H1 (cell line): ENCODE results near the gene CAMSAP3. TPM values are rescaled to one million over a fixed set of nuclear protein-coding genes. Genes with fewer than 3 reads are reported as not detected.

Source experiments
- CTCF ChIA-PET: fragments of 300-600 bp; sonication (Branson Sonifier 250); formaldehyde crosslinking; loops from one replicate; lab custom pipeline; 2021; ENCODE audit not compliant: partially characterized antibody; lab: Charles Lee
- POLR2A ChIA-PET: fragments of 300-600 bp; sonication (Branson Sonifier 250); formaldehyde crosslinking; loops from one replicate; lab custom pipeline; 2021; ENCODE audit warnings: inconsistent platforms; ENCODE audit not compliant: partially characterized antibody; lab: Charles Lee
- DNase-seq, 2 experiments: peaks; one replicate each; pipeline versions ENCODE4 v3.0.0 to v3.0.0-alpha.2; 2010 to 2022; ENCODE audit warnings: low spot score in 2 of 2, low read depth in 1 of 2, mixed read lengths in 1 of 2
- FAIRE-seq: peaks from 2 replicates; lab custom pipeline; 2011; peaks lifted over from hg19 to GRCh38; lab: Jason Lieb, UNC
- H2AFZ ChIP-seq: 2 replicates; pipeline ENCODE4 v1.8.1; 2012; ENCODE audit warnings: low read length, inconsistent platforms
- H2AK5ac ChIP-seq: 2 replicates; pipeline ENCODE4 v1.6.1; 2013; ENCODE audit warnings: low read depth, low read length
- H2BK120ac ChIP-seq: replicated peaks from 2 replicates; pipeline ENCODE3; 2013; ENCODE audit warnings: low read depth, low read length, inconsistent platforms
- H2BK12ac ChIP-seq: 2 replicates; pipeline ENCODE4 v1.6.1; 2013; ENCODE audit warnings: low read depth, low read length
- H2BK15ac ChIP-seq: 2 replicates; pipeline ENCODE4 v1.6.1; 2013; ENCODE audit warnings: low read length
- H2BK20ac ChIP-seq: 2 replicates; pipeline ENCODE4 v1.6.1; 2013; ENCODE audit warnings: low read length
- H2BK5ac ChIP-seq: 2 replicates; pipeline ENCODE4 v1.6.1; 2013; ENCODE audit warnings: low read depth, low read length
- H3K14ac ChIP-seq: 2 replicates; pipeline ENCODE4 v1.6.1; 2013; ENCODE audit warnings: inconsistent platforms; ENCODE audit not compliant: insufficient read length
- H3K18ac ChIP-seq: 2 replicates; pipeline ENCODE4 v1.6.1; 2013; ENCODE audit warnings: low read length; ENCODE audit errors: extremely low read depth
- H3K23ac ChIP-seq: 2 replicates; pipeline ENCODE4 v1.6.1; 2013; ENCODE audit warnings: inconsistent platforms; ENCODE audit not compliant: insufficient read length
- H3K23me2 ChIP-seq: 2 replicates; pipeline ENCODE4 v1.6.1; 2013; ENCODE audit warnings: low read depth, low read length
- H3K27ac ChIP-seq: 2 replicates; pipeline ENCODE4 v1.6.1; 2011; ENCODE audit warnings: low read depth, low read length, inconsistent platforms
- H3K27me3 ChIP-seq, 4 experiments: replicated peaks in 1 of 4; 1 replicate in 1 of 4; 2 replicates in 3 of 4; pipeline versions ENCODE4 v1.6.1 to v1.8.1; 2011 to 2013; ENCODE audit warnings: low read length in 3 of 4, mild to moderate bottlenecking in 3 of 4, inconsistent platforms in 2 of 4, mixed read lengths in 2 of 4, moderate library complexity in 1 of 4; ENCODE audit not compliant: control insufficient read depth in 3 of 4, insufficient read depth in 3 of 4; ENCODE audit errors: extremely low read depth in 1 of 4
- H3K36me3 ChIP-seq, 4 experiments: 2 replicates each; pipeline versions ENCODE4 v1.6.1 to v1.8.1; 2011 to 2013; ENCODE audit warnings: mild to moderate bottlenecking in 4 of 4, low read length in 3 of 4, moderate library complexity in 2 of 4, control low read depth in 1 of 4, inconsistent platforms in 1 of 4; ENCODE audit not compliant: insufficient read depth in 4 of 4, control insufficient read depth in 2 of 4
- H3K4ac ChIP-seq: replicated peaks from 2 replicates; pipeline ENCODE3; 2013; ENCODE audit warnings: low read length, low read depth, mixed read lengths, inconsistent platforms; ENCODE audit not compliant: insufficient read length
- H3K4me1 ChIP-seq, 4 experiments: replicated peaks in 1 of 4; 1 replicate in 1 of 4; 2 replicates in 3 of 4; pipeline versions ENCODE4 v1.6.1 to v1.8.1; 2011 to 2013; ENCODE audit warnings: low read length in 3 of 4, inconsistent platforms in 2 of 4, mixed read lengths in 1 of 4; ENCODE audit not compliant: insufficient read depth in 4 of 4, control insufficient read depth in 3 of 4
- H3K4me2 ChIP-seq, 2 experiments: 2 replicates each; pipeline versions ENCODE4 v1.6.1 to v1.8.1; 2011 to 2013; ENCODE audit warnings: low read depth in 2 of 2, low read length in 2 of 2, control low read depth in 1 of 2, inconsistent platforms in 1 of 2, mild to moderate bottlenecking in 1 of 2; ENCODE audit not compliant: insufficient read depth in 1 of 2
- H3K4me3 ChIP-seq, 4 experiments: fragments of 200-600, 300-600 bp in 1 of 4; sonication (generic), shearing (Covaris generic), sonication (Bioruptor Twin) in 1 of 4; 2 replicates each; pipeline versions ENCODE4 v1.5.1 to v1.8.1; 2011 to 2016; ENCODE audit warnings: low read length in 4 of 4, low read depth in 3 of 4, control low read depth in 2 of 4, inconsistent platforms in 2 of 4, mild to moderate bottlenecking in 2 of 4, mixed read lengths in 1 of 4, moderate library complexity in 1 of 4; ENCODE audit not compliant: insufficient read depth in 2 of 4; ENCODE audit errors: extremely low read depth in 1 of 4
- H3K56ac ChIP-seq: replicated peaks from 2 replicates; pipeline ENCODE3; 2013; ENCODE audit warnings: low read depth, mild to moderate bottlenecking, mixed read lengths, low read length, inconsistent platforms; ENCODE audit not compliant: insufficient read length
- H3K79me1 ChIP-seq: 2 replicates; pipeline ENCODE4 v1.6.1; 2013; ENCODE audit warnings: low read depth, low read length, control low read depth
- H3K79me2 ChIP-seq, 2 experiments: 2 replicates each; pipeline versions ENCODE4 v1.6.1 to v1.8.1; 2012 to 2013; ENCODE audit warnings: low read length in 2 of 2, mild to moderate bottlenecking in 2 of 2, inconsistent platforms in 1 of 2; ENCODE audit not compliant: insufficient read depth in 2 of 2, control insufficient read depth in 1 of 2
- H3K9ac ChIP-seq, 4 experiments: replicated peaks in 1 of 4; 1 replicate in 1 of 4; 2 replicates in 3 of 4; pipeline versions ENCODE4 v1.6.1 to v1.8.1; 2011 to 2013; ENCODE audit warnings: low read depth in 3 of 4, low read length in 3 of 4, control low read depth in 2 of 4, mild to moderate bottlenecking in 2 of 4, moderate library complexity in 2 of 4, inconsistent platforms in 1 of 4; ENCODE audit errors: extremely low read depth in 1 of 4
- H3K9me3 ChIP-seq, 2 experiments: 2 replicates each; pipeline versions ENCODE4 v1.6.1 to v1.8.1; 2012 to 2013; ENCODE audit warnings: mild to moderate bottlenecking in 2 of 2, moderate library complexity in 2 of 2, control low read depth in 1 of 2, inconsistent platforms in 1 of 2, low read depth in 1 of 2, low read length in 1 of 2, mixed read lengths in 1 of 2; ENCODE audit not compliant: insufficient read depth in 2 of 2
- H4K20me1 ChIP-seq, 2 experiments: replicated peaks in 1 of 2; 2 replicates each; pipeline versions ENCODE3 to v1.8.1; 2011 to 2013; ENCODE audit warnings: inconsistent platforms in 2 of 2, low read length in 2 of 2, mild to moderate bottlenecking in 1 of 2; ENCODE audit not compliant: insufficient read depth in 2 of 2, control insufficient read depth in 1 of 2
- H4K5ac ChIP-seq: 2 replicates; pipeline ENCODE4 v1.6.1; 2013; ENCODE audit warnings: low read length, low read depth, mixed read lengths, inconsistent platforms; ENCODE audit not compliant: insufficient read length
- H4K8ac ChIP-seq: 2 replicates; pipeline ENCODE4 v1.8.0; 2013; ENCODE audit warnings: mild to moderate bottlenecking, moderate library complexity, low read length, inconsistent platforms; ENCODE audit not compliant: insufficient read depth; ENCODE audit errors: extremely low read depth
- H4K91ac ChIP-seq: replicated peaks from 2 replicates; pipeline ENCODE3; 2013; ENCODE audit warnings: low read length, mixed read lengths, inconsistent platforms; ENCODE audit not compliant: insufficient read length
- CBX8 ChIP-seq: fragments of 300-800, 300-1000 bp; sonication (generic); IDR thresholded peaks from 2 replicates; pipeline ENCODE4 v1.7.1; 2016; ENCODE audit warnings: low read depth, low read length, borderline replicate concordance
- FOSL1 ChIP-seq: IDR thresholded peaks from 2 replicates; pipeline ENCODE4 v1.6.1; 2011; ENCODE audit warnings: mild to moderate bottlenecking, low read depth, low read length, moderate library complexity; ENCODE audit not compliant: insufficient read depth
- POLR2A ChIP-seq, 2 experiments: IDR thresholded peaks; 1 replicate in 1 of 2; 2 replicates in 1 of 2; pipeline ENCODE4 v1.6.1; 2011; ENCODE audit warnings: low read depth in 2 of 2, low read length in 2 of 2, mild to moderate bottlenecking in 2 of 2; ENCODE audit errors: control extremely low read depth in 1 of 2
- RXRA ChIP-seq: IDR thresholded peaks from 2 replicates; pipeline ENCODE4 v1.6.1; 2011; ENCODE audit warnings: low read depth, mild to moderate bottlenecking, low read length, moderate library complexity; ENCODE audit not compliant: insufficient read depth
- SIN3A ChIP-seq, 2 experiments: IDR thresholded peaks in 1 of 2; conservative IDR thresholded peaks in 1 of 2; 2 replicates each; pipeline ENCODE4 v1.6.1; 2011 to 2012; ENCODE audit warnings: low read length in 2 of 2, improper control_type of control experiment in 1 of 2, low read depth in 1 of 2, mild to moderate bottlenecking in 1 of 2
- SIX5 ChIP-seq: IDR thresholded peaks from 2 replicates; pipeline ENCODE4 v1.6.1; 2011; ENCODE audit warnings: mild to moderate bottlenecking, low read depth, low read length
- SUZ12 ChIP-seq: fragments of 200-600 bp; sonication (generic); IDR thresholded peaks from 2 replicates; pipeline ENCODE4 v1.6.1; 2012; ENCODE audit warnings: mild to moderate bottlenecking, inconsistent platforms, low read length, moderate library complexity, mixed read lengths
- TAF7 ChIP-seq: optimal IDR thresholded peaks from 2 replicates; pipeline ENCODE3; 2011; ENCODE audit warnings: low read depth, mild to moderate bottlenecking, inconsistent platforms, low read length, moderate library complexity, borderline replicate concordance
- ZNF274 ChIP-seq: IDR thresholded peaks from 2 replicates; pipeline ENCODE4 v1.7.0; 2012; ENCODE audit warnings: low read length, borderline replicate concordance; ENCODE audit errors: extremely low read depth
- WGBS, 2 experiments: shearing (Covaris generic) in 1 of 2; methylation state at CpG; one replicate each; pipeline versions ENCODE4 v1.1.6 to v1.1.7; 2013 to 2015; ENCODE audit warnings: low lambda C conversion rate in 2 of 2, mixed read lengths in 2 of 2, inconsistent platforms in 1 of 2, low coverage in 1 of 2, missing lambda C conversion rate in 1 of 2; ENCODE audit not compliant: insufficient replicate concordance in 2 of 2, insufficient coverage in 1 of 2, insufficient read length in 1 of 2; ENCODE audit errors: extremely low coverage in 1 of 2, missing lambda C conversion rate in 1 of 2; 5-methylcytosine and 5-hydroxymethylcytosine counted together
- polyA plus RNA-seq, 7 experiments: library from polyadenylated mRNA; depleted of rRNA in 3 of 7; stranded (reverse) in 5 of 7; unstranded in 2 of 7; fragments of >200 nt in 5 of 7; fragments of 200-250 nt in 2 of 7; gene quantifications; 1 replicate in 5 of 7; 2 replicates in 1 of 7; 4 replicates in 1 of 7; pipeline versions ENCODE4 v1.2.1 to v1.2.3, GENCODE V29; 2011 to 2013; ENCODE audit warnings: missing spikeins in 2 of 7, mixed read lengths in 2 of 7
- total RNA-seq: library from RNA; stranded (reverse); fragmentation: NEBNext Ultra II Directional; extraction: Animal tissue kit (Norgen Biotek cat#: 25700); gene quantifications from 2 replicates; pipeline ENCODE4 v1.2.1, GENCODE V29; 2021

The CAMSAP3 gene
- total and polyA plus RNA-seq, 2 of the 8 experiments (the other 6 are each of a cell fraction or from before 2014, with no cell fraction given): 11.4 to 30.4 TPM

DNA sequence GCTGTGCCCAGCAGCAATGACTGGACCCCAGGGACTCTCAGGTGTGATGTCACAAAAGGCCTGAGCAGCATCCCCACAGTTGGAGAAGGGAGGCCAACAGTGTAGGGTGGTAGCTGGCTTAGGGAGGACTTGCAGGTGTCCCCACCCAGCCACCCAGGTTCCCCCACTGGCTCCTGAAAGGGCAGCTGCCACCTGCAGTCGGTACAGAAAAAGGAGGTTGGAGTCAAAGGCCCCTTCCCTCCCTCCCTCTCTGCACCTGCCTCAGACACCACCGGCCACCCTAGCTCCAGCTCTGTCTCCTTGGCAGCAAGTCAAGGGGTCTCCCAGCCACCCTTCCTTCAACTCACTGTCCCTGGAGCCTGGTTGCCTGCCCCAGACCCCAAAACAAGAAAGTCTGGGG lies 38.0 kb downstream of the CAMSAP3 start, which contains the start of gene PCP2:
Gene PCP2 (minus strand): TSS at position 22 of the 400 bp plus-strand sequence. CDS start 262 bp downstream, outside the sequence.
- Histone ChIP-seq H4K8ac (no peak within 1 kb of the TSS), H2BK12ac (no peak within 1 kb of the TSS), H2BK120ac (no peak within 1 kb of the TSS), H3K9ac (no peak within 1 kb of the TSS), H3K27me3 (peaks cover 3 to 19% (median 16%) of the 10 kb centered on the region in 4 experiments), H3K56ac (no peak within 1 kb of the TSS), H4K91ac (no peak within 1 kb of the TSS), H3K36me3 (no peaks in the 10 kb centered on the region; a peak in 2 of 8 replicates), H3K27ac (no peak within 1 kb of the TSS), H3K4me3 (no peak within 1 kb of the TSS), H3K4me1 (peaks cover 0 to 9% (median 3%) of the 10 kb centered on the region in 4 experiments; a peak in 5 of 7 replicates), H2AK5ac (no peak within 1 kb of the TSS), H3K79me2 (peaks cover 3 to 20% of the 10 kb centered on the region in 2 experiments; a peak in 3 of 4 replicates), H3K23ac (no peak within 1 kb of the TSS), H3K23me2 (peaks cover 14% of the 10 kb centered on the region), H4K5ac (no peak within 1 kb of the TSS), H2BK5ac (no peak within 1 kb of the TSS), H2BK15ac (no peak within 1 kb of the TSS), H3K14ac (no peak within 1 kb of the TSS), H3K4me2 (no peak within 1 kb of the TSS), H4K20me1 (peaks cover 3 to 4% of the 10 kb centered on the region in 2 experiments), H2BK20ac (no peak within 1 kb of the TSS), H3K18ac (no peak within 1 kb of the TSS), H3K9me3 (no peaks in the 10 kb centered on the region), H2AFZ (no peak within 1 kb of the TSS), H3K4ac (no peak within 1 kb of the TSS), H3K79me1 (peaks cover 8% of the 10 kb centered on the region)
- FAIRE-seq: no peak
- ChIA-PET POLR2A (interaction anchor here (0.7 to 5.7 kb wide), 4 partner anchors 9 to 44 kb away, joined by 3 to 34 read pairs (median 4); no protein-coding TSS in a partner anchor), CTCF (interaction anchor here (1.0 to 1.6 kb wide), 3 partner anchors 25 to 166 kb away, joined by 3 to 7 read pairs (median 4); no protein-coding TSS in a partner anchor)
- DNase-seq: no peak
- TF ChIP-seq SUZ12: no peak
- TF ChIP-seq POLR2A (IDR thresholded peaks at IDR 0.05; ENCODE audit: control extremely low read depth in 1 of 2, low read depth in 2 of 2, low read length in 2 of 2): peak in 1 of 2 experiments; percentile 58; a peak in 1 of 3 replicates
- TF ChIP-seq ZNF274: no peak
- TF ChIP-seq RXRA: no peak
- TF ChIP-seq CBX8: no peak
- no peak for TF ChIP-seq FOSL1
- TF ChIP-seq TAF7: no peak
- no peak for TF ChIP-seq SIN3A (conservative IDR thresholded peaks at IDR 0.05 in 1 of 2, IDR thresholded peaks at IDR 0.05 in 1 of 2; ENCODE audit: low read depth in 1 of 2, low read length in 2 of 2)
- no peak for TF ChIP-seq SIX5
- WGBS, 2 experiments: 56% methylated on average over 2 of the region's 2 CpGs; no CpG with 5 or more reads in 1 of the 2 experiments
